Measurements from ENCODE around the gene LPCAT3.

The LPCAT3 gene

GRCh38 chr12:7065073-7065623 is 46.9 kb upstream of the LPCAT3 start:
- H3K36me3 ChIP-seq (ENCODE audit: control insufficient read depth, low read length), result no peaks in the 10 kb centered on the region
- H3K27ac ChIP-seq (ENCODE audit: low read depth, low read length), result no peak overlapping the region
- TF ChIP-seq CTCF (IDR thresholded peaks at IDR 0.05; ENCODE audit: low read depth, low read length, poor library complexity, severe bottlenecking), result no peak
- TF ChIP-seq EZH2phosphoT487 (IDR thresholded peaks at IDR 0.05; ENCODE audit: borderline replicate concordance, low read length), result no peak
- H4K20me1 ChIP-seq (ENCODE audit: control insufficient read depth, insufficient read depth, low read depth, low read length), result no peaks in the 10 kb centered on the region
- H3K79me2 ChIP-seq (ENCODE audit: control insufficient read depth, low read length), result no peaks in the 10 kb centered on the region
- H3K9me2 ChIP-seq (replicated peaks; ENCODE audit: control insufficient read depth, low read length), result no peaks in the 10 kb centered on the region
- no peak overlapping the region for H3K4me2 ChIP-seq (ENCODE audit: low read length)
- no peaks in the 10 kb centered on the region for H3K9me3 ChIP-seq (ENCODE audit: control insufficient read depth, insufficient read depth, low read length)
- no peaks in the 10 kb centered on the region for H3K4me1 ChIP-seq (ENCODE audit: control insufficient read depth, low read length)
- H3K27me3 ChIP-seq (ENCODE audit: control insufficient read depth, low read length), result peaks cover 44% of the 10 kb centered on the region
- H3F3A ChIP-seq (ENCODE audit: control insufficient read depth, insufficient read depth), result no peaks in the 10 kb centered on the region
- H3K4me3 ChIP-seq (ENCODE audit: low read length), result no peak overlapping the region

GRCh38 chr12:7064516-7064915 is 46.2 kb upstream of the LPCAT3 start:
- Histone ChIP-seq H4K20me1 (ENCODE audit: control insufficient read depth, insufficient read depth, low read depth, low read length) (no peaks in the 10 kb centered on the region), H3K4me3 (ENCODE audit: low read length) (no peak overlapping the region), H3K27ac (ENCODE audit: low read depth, low read length) (no peak overlapping the region), H3K4me1 (ENCODE audit: control insufficient read depth, low read length) (no peaks in the 10 kb centered on the region), H3K9me2 (replicated peaks; ENCODE audit: control insufficient read depth, low read length) (no peaks in the 10 kb centered on the region), H3K4me2 (ENCODE audit: low read length) (no peak overlapping the region), H3K9me3 (ENCODE audit: control insufficient read depth, insufficient read depth, low read length) (no peaks in the 10 kb centered on the region), H3K79me2 (ENCODE audit: control insufficient read depth, low read length) (no peaks in the 10 kb centered on the region), H3F3A (ENCODE audit: control insufficient read depth, insufficient read depth) (no peaks in the 10 kb centered on the region), H3K36me3 (ENCODE audit: control insufficient read depth, low read length) (no peaks in the 10 kb centered on the region), H3K27me3 (ENCODE audit: control insufficient read depth, low read length) (peaks cover 47% of the 10 kb centered on the region)
- TF ChIP-seq CTCF (IDR thresholded peaks at IDR 0.05; ENCODE audit: low read depth, low read length, poor library complexity, severe bottlenecking), result no peak
- no peak for TF ChIP-seq EZH2phosphoT487 (IDR thresholded peaks at IDR 0.05; ENCODE audit: borderline replicate concordance, low read length)

- H3F3A ChIP-seq (ENCODE audit: control insufficient read depth, insufficient read depth), result no peaks in the 10 kb centered on the region
- H3K4me3 ChIP-seq (ENCODE audit: low read length), result no peak overlapping the region
- no peaks in the 10 kb centered on the region for H3K9me3 ChIP-seq (ENCODE audit: control insufficient read depth, insufficient read depth, low read length)
- TF ChIP-seq EZH2phosphoT487 (IDR thresholded peaks at IDR 0.05; ENCODE audit: borderline replicate concordance, low read length) (no peak), CTCF (IDR thresholded peaks at IDR 0.05; ENCODE audit: low read depth, low read length, poor library complexity, severe bottlenecking) (no peak)
- no peaks in the 10 kb centered on the region for H3K79me2 ChIP-seq (ENCODE audit: control insufficient read depth, low read length)
- H3K27me3 ChIP-seq (ENCODE audit: control insufficient read depth, low read length), result peaks cover 43% of the 10 kb centered on the region
- H3K9me2 ChIP-seq (replicated peaks; ENCODE audit: control insufficient read depth, low read length), result no peaks in the 10 kb centered on the region
- H3K4me1 ChIP-seq (ENCODE audit: control insufficient read depth, low read length), result no peaks in the 10 kb centered on the region
- H4K20me1 ChIP-seq (ENCODE audit: control insufficient read depth, insufficient read depth, low read depth, low read length), result no peaks in the 10 kb centered on the region
- H3K4me2 ChIP-seq (ENCODE audit: low read length), result no peak overlapping the region
- no peaks in the 10 kb centered on the region for H3K36me3 ChIP-seq (ENCODE audit: control insufficient read depth, low read length)
- H3K27ac ChIP-seq (ENCODE audit: low read depth, low read length), result no peak overlapping the region
Observed at GRCh38 chr12:7061596-7061995, 43.3 kb upstream of the LPCAT3 start.

Measured in DOHH2 (cell line).